ENCODE measurements around the gene RCSD1.

RCSD1 gene

GRCh38 chr1:167710836-167711235 is 80.8 kb downstream of the RCSD1 start:
- peaks cover 39% of the 10 kb centered on the region for H3K27me3 ChIP-seq (ENCODE audit: control insufficient read depth, low read length)
- H4K20me1 ChIP-seq (ENCODE audit: control insufficient read depth, insufficient read depth, low read depth, low read length) = peaks cover 14% of the 10 kb centered on the region
- H3K79me2 ChIP-seq (ENCODE audit: control insufficient read depth, low read length) = no peaks in the 10 kb centered on the region
- H3K4me3 ChIP-seq (ENCODE audit: low read length) = no peak overlapping the region
- no peak for TF ChIP-seq CTCF (IDR thresholded peaks at IDR 0.05; ENCODE audit: low read depth, low read length, poor library complexity, severe bottlenecking)
- no peak for TF ChIP-seq EZH2phosphoT487 (IDR thresholded peaks at IDR 0.05; ENCODE audit: borderline replicate concordance, low read length)
- no peaks in the 10 kb centered on the region for H3K9me3 ChIP-seq (ENCODE audit: control insufficient read depth, insufficient read depth, low read length)
- no peak overlapping the region for H3K27ac ChIP-seq (ENCODE audit: low read depth, low read length)
- H3K9me2 ChIP-seq (replicated peaks; ENCODE audit: control insufficient read depth, low read length) = no peaks in the 10 kb centered on the region
- peaks cover 42% of the 10 kb centered on the region for H3K4me1 ChIP-seq (ENCODE audit: control insufficient read depth, low read length)
- H3F3A ChIP-seq (ENCODE audit: control insufficient read depth, insufficient read depth) = peaks cover 42% of the 10 kb centered on the region
- no peak overlapping the region for H3K4me2 ChIP-seq (ENCODE audit: low read length)
- peaks cover 2% of the 10 kb centered on the region for H3K36me3 ChIP-seq (ENCODE audit: control insufficient read depth, low read length)

- Histone ChIP-seq H3K27ac (ENCODE audit: low read depth, low read length) (no peak overlapping the region), H3K9me3 (ENCODE audit: control insufficient read depth, insufficient read depth, low read length) (no peaks in the 10 kb centered on the region), H3K4me3 (ENCODE audit: low read length) (no peak overlapping the region), H3K27me3 (ENCODE audit: control insufficient read depth, low read length) (peaks cover 39% of the 10 kb centered on the region), H4K20me1 (ENCODE audit: control insufficient read depth, insufficient read depth, low read depth, low read length) (peaks cover 14% of the 10 kb centered on the region), H3K79me2 (ENCODE audit: control insufficient read depth, low read length) (no peaks in the 10 kb centered on the region), H3K4me1 (ENCODE audit: control insufficient read depth, low read length) (peaks cover 34% of the 10 kb centered on the region), H3K4me2 (ENCODE audit: low read length) (no peak overlapping the region), H3K9me2 (replicated peaks; ENCODE audit: control insufficient read depth, low read length) (no peaks in the 10 kb centered on the region), H3F3A (ENCODE audit: control insufficient read depth, insufficient read depth) (peaks cover 36% of the 10 kb centered on the region), H3K36me3 (ENCODE audit: control insufficient read depth, low read length) (no peaks in the 10 kb centered on the region)
- TF ChIP-seq CTCF (IDR thresholded peaks at IDR 0.05; ENCODE audit: low read depth, low read length, poor library complexity, severe bottlenecking) (no peak), EZH2phosphoT487 (IDR thresholded peaks at IDR 0.05; ENCODE audit: borderline replicate concordance, low read length) (no peak)
Observed at GRCh38 chr1:167711797-167712196, 81.8 kb downstream of the RCSD1 start.

GRCh38 chr1:167713330-167714081 is 83.5 kb downstream of the RCSD1 start:
- no peak overlapping the region for H3K27ac ChIP-seq (ENCODE audit: low read depth, low read length)
- peaks cover 8% of the 10 kb centered on the region for H4K20me1 ChIP-seq (ENCODE audit: control insufficient read depth, insufficient read depth, low read depth, low read length)
- H3F3A ChIP-seq (ENCODE audit: control insufficient read depth, insufficient read depth) = peaks cover 32% of the 10 kb centered on the region
- TF ChIP-seq EZH2phosphoT487 (IDR thresholded peaks at IDR 0.05; ENCODE audit: borderline replicate concordance, low read length) (peak; percentile 80; the same call in 1 of the 2 replicates), CTCF (IDR thresholded peaks at IDR 0.05; ENCODE audit: low read depth, low read length, poor library complexity, severe bottlenecking) (no peak)
- no peaks in the 10 kb centered on the region for H3K9me2 ChIP-seq (replicated peaks; ENCODE audit: control insufficient read depth, low read length)
- peak overlapping the region; percentile 75 for H3K4me2 ChIP-seq (ENCODE audit: low read length)
- peak overlapping the region; percentile 87 for H3K4me3 ChIP-seq (ENCODE audit: low read length)
- no peaks in the 10 kb centered on the region for H3K36me3 ChIP-seq (ENCODE audit: control insufficient read depth, low read length)
- H3K79me2 ChIP-seq (ENCODE audit: control insufficient read depth, low read length) = no peaks in the 10 kb centered on the region
- peaks cover 41% of the 10 kb centered on the region for H3K4me1 ChIP-seq (ENCODE audit: control insufficient read depth, low read length)
- H3K27me3 ChIP-seq (ENCODE audit: control insufficient read depth, low read length) = peaks cover 39% of the 10 kb centered on the region
- no peaks in the 10 kb centered on the region for H3K9me3 ChIP-seq (ENCODE audit: control insufficient read depth, insufficient read depth, low read length)

All from DOHH2 (cell line).